KMS-11 (cell line): Measurements from ENCODE around the gene CRACR2A.

Source experiments
- H2AFZ ChIP-seq: fragments of 200-600 bp; sonication (generic); 2 replicates; pipeline ENCODE4 v1.6.1; 2016; ENCODE audit warnings: antibody characterized with exemption, mixed run types, low read depth
- H3K27ac ChIP-seq: fragments of 200-600 bp; sonication (generic); 2 replicates; pipeline ENCODE4 v1.6.1; 2016; ENCODE audit warnings: mild to moderate bottlenecking, mixed run types
- H3K27me3 ChIP-seq: fragments of 200-600 bp; sonication (generic); 2 replicates; pipeline ENCODE4 v1.6.1; 2017; ENCODE audit warnings: mild to moderate bottlenecking, low read depth, mixed run types, moderate library complexity; ENCODE audit not compliant: insufficient read depth
- H3K36me3 ChIP-seq: fragments of 200-600 bp; sonication (generic); 2 replicates; pipeline ENCODE4 v1.6.1; 2017; ENCODE audit warnings: mild to moderate bottlenecking, mixed run types; ENCODE audit not compliant: insufficient read depth
- H3K4me1 ChIP-seq: fragments of 200-600 bp; sonication (generic); 2 replicates; pipeline ENCODE4 v1.6.1; 2016; ENCODE audit warnings: mild to moderate bottlenecking, low read depth, mixed run types; ENCODE audit not compliant: poor library complexity, severe bottlenecking
- H3K4me2 ChIP-seq: fragments of 200-600 bp; sonication (generic); 2 replicates; pipeline ENCODE4 v1.7.0; 2016; ENCODE audit warnings: mild to moderate bottlenecking, mixed run types
- H3K4me3 ChIP-seq: fragments of 200-600 bp; sonication (generic); IDR thresholded peaks from 2 replicates; pipeline ENCODE4 v1.6.1; 2017; ENCODE audit warnings: low read depth, low read length, mixed read lengths; ENCODE audit not compliant: insufficient read depth
- H3K79me2 ChIP-seq: fragments of 200-600 bp; sonication (generic); 2 replicates; pipeline ENCODE4 v1.6.1; 2016; ENCODE audit warnings: low read depth, mixed run types; ENCODE audit not compliant: insufficient read depth
- H3K9ac ChIP-seq: fragments of 200-600 bp; sonication (generic); 2 replicates; pipeline ENCODE4 v1.6.1; 2016; ENCODE audit warnings: mild to moderate bottlenecking, mixed run types
- H4K20me1 ChIP-seq: fragments of 200-600 bp; sonication (generic); 2 replicates; pipeline ENCODE4 v1.6.1; 2016; ENCODE audit warnings: mild to moderate bottlenecking, mixed run types; ENCODE audit not compliant: insufficient read depth
- CTCF ChIP-seq: fragments of 200-600 bp; sonication (generic); conservative IDR thresholded peaks from 2 replicates; pipeline ENCODE4 v1.6.1; 2017; ENCODE audit warnings: low read depth, mild to moderate bottlenecking, antibody characterized with exemption, low read length, moderate library complexity, mixed read lengths

The CRACR2A gene, protein sequence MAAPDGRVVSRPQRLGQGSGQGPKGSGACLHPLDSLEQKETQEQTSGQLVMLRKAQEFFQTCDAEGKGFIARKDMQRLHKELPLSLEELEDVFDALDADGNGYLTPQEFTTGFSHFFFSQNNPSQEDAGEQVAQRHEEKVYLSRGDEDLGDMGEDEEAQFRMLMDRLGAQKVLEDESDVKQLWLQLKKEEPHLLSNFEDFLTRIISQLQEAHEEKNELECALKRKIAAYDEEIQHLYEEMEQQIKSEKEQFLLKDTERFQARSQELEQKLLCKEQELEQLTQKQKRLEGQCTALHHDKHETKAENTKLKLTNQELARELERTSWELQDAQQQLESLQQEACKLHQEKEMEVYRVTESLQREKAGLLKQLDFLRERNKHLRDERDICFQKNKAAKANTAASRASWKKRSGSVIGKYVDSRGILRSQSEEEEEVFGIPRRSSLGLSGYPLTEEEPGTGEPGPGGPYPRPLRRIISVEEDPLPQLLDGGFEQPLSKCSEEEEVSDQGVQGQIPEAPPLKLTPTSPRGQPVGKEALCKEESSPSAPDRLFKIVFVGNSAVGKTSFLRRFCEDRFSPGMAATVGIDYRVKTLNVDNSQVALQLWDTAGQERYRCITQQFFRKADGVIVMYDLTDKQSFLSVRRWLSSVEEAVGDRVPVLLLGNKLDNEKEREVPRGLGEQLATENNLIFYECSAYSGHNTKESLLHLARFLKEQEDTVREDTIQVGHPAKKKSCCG

DNA sequence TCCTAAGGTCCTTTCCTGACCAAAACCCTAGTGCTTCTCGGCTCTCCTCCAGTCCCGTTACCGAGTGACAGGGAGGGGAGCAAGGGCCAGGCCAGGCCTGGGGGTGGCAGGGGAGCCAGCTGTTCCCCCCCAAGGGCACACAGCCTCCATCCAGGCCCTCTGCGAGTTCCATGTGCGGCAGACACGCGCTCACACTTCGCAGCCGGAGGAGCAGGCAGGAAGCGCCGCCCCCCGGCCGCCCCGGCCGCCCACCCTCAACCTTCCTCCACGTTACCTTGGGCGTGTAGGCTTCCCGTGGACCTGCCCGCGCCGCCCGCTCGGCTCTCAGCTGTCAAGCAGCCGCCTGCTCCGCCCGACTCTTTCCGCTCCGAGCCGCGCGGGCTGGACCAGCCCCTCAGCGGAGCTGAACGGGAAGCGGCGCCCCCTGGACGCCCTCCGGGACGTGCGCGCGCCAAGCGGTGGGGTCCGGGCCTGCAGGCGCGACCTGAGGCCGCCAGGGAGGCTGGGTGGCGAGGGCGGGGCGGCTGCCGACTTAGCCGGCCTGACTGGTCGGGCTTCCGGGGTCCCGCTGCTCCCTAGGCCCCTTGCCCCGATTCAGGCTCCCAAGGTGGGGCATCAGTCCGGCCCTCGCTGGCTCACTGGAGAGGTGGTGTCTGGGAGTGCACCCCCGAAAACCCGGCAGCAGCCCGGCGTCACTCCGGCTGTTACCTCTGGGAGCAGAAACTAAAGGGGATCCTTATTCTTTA, at the start of gene CRACR2A:
CRACR2A (minus strand) TSS at position 369 of the 746 bp plus-strand sequence. CDS start 56,110 bp downstream, outside the sequence.
- peak; percentile 37 for TF ChIP-seq CTCF
- no peaks in the 10 kb centered on the region for H3K4me1 ChIP-seq
- no peak within 1 kb of the TSS for H3K4me3 ChIP-seq
- no peaks in the 10 kb centered on the region for H3K79me2 ChIP-seq
- no peaks in the 10 kb centered on the region for H3K36me3 ChIP-seq
- peak within 1 kb of the TSS; percentile 67 for H2AFZ ChIP-seq
- H3K9ac ChIP-seq: peak within 1 kb of the TSS; percentile 56; the same call in 1 of the 2 replicates
- H3K27me3 ChIP-seq: no peaks in the 10 kb centered on the region
- no peak within 1 kb of the TSS for H3K27ac ChIP-seq
- no peaks in the 10 kb centered on the region for H4K20me1 ChIP-seq
- peak within 1 kb of the TSS; percentile 67 for H3K4me2 ChIP-seq

DNA sequence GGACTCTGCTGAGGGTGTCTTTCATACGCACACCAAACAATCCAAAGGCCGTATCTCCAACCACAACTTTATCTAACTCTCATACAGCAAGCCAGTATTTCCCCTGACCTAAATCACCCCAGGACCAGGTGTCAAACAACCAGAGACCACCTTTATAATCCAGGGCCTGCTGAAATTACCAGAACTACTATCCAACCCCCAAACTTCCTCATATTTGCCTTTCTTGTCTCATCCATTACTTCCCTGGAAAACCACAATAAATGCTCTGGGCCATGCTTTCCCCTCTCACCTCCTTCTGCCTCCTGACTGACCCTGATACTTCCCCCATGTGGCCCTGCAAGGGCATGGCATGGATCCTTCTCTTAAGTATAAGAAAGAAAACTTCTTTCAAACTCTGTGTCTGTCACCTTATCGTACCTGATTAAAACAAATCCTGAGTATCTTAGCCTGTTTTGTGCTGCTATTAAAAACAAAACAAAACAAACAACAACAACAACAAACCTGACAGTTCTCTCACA, 44.7 kb upstream of the CRACR2A start:
- no peak for TF ChIP-seq CTCF
- H3K4me3 ChIP-seq: no peak overlapping the region
- no peaks in the 10 kb centered on the region for H3K36me3 ChIP-seq
- H3K4me1 ChIP-seq: no peaks in the 10 kb centered on the region
- no peak overlapping the region for H3K27ac ChIP-seq
- H3K79me2 ChIP-seq: no peaks in the 10 kb centered on the region
- H3K27me3 ChIP-seq: no peaks in the 10 kb centered on the region
- H2AFZ ChIP-seq: no peak overlapping the region
- H3K4me2 ChIP-seq: no peak overlapping the region
- H3K9ac ChIP-seq: no peak overlapping the region
- no peaks in the 10 kb centered on the region for H4K20me1 ChIP-seq

DNA sequence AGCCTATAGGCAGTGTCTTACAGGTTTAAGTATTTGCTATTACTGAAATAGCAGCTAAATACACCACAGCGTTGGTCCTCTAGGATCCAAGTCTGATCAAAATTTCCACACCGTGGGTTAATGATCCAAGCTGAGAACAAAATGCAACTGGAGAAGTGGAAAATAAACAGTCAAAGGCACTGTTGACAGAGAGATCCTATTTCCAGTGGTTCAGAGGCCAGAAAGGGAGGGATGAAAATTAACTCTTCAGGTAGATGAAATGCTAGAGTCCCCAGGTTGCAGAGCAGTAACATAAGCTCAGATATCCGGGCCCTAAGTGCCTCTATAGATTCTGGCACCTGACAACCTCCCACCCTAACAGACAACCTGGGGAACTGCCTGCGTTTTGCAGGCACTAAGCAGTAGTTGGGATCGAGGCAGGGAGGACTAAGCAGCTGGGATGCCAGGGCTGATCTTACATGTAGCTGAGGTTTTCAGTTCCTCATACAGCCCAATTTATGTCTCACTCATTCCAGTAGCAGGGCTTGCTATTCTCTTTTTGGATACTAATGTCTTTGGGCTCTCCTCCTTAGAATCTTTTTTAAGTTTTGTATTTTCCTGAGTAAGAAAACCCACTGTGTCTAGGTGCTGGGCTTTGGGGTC, 42.7 kb upstream of the CRACR2A start:
- no peak overlapping the region for H3K4me2 ChIP-seq

More for the DNA sequence above, 42.7 kb upstream of the CRACR2A start:
- Histone ChIP-seq H3K36me3 (no peaks in the 10 kb centered on the region), H3K9ac (no peak overlapping the region), H4K20me1 (no peaks in the 10 kb centered on the region), H3K4me3 (no peak overlapping the region), H3K79me2 (no peaks in the 10 kb centered on the region), H2AFZ (no peak overlapping the region), H3K27me3 (no peaks in the 10 kb centered on the region), H3K4me1 (no peaks in the 10 kb centered on the region), H3K27ac (no peak overlapping the region)
- TF ChIP-seq CTCF: no peak
